Panc1 (cell line): ENCODE data around the gene PBOV1.

Experiments used
- CTCF ChIP-seq: fragments of 450-650 bp; IDR thresholded peaks from 2 replicates; pipeline ENCODE4 v1.5.1; 2017; ENCODE audit warnings: mild to moderate bottlenecking
- REST ChIP-seq, 2 experiments: IDR thresholded peaks; 2 replicates each; pipeline ENCODE4 v1.6.1; 2011 to 2012; ENCODE audit warnings: low read depth in 2 of 2, control low read depth in 1 of 2, low read length in 1 of 2, mild to moderate bottlenecking in 1 of 2, moderate library complexity in 1 of 2; ENCODE audit not compliant: insufficient read depth in 1 of 2
- TCF7L2 ChIP-seq: IDR thresholded peaks from 2 replicates; pipeline ENCODE4 v1.6.1; 2011; ENCODE audit warnings: mild to moderate bottlenecking, low read depth, low read length, inconsistent platforms

- no peak for TF ChIP-seq CTCF
- no peak for TF ChIP-seq TCF7L2
- no peak for TF ChIP-seq REST (IDR thresholded peaks at IDR 0.05; ENCODE audit: insufficient read depth in 1 of 2, low read depth in 2 of 2, low read length in 1 of 2)
These were observed 39.9 kb upstream of the PBOV1 start for GRCh38 chr6:138258197-138258596.
